Ovary (tissue), 9 donors: ENCODE data around the gene THBS4. TPM values are rescaled to one million over a fixed set of nuclear protein-coding genes. Genes with fewer than 3 reads are reported as not detected.

Source experiments
- DNase-seq, 5 donors: peaks; one replicate each; pipeline ENCODE4 v3.0.0-alpha.2; 2019 to 2020
- H3K27ac ChIP-seq, 2 donors: fragments of 200-600 bp; one replicate each; pipeline versions ENCODE4 v1.5.1 to v1.8.0; 2019 to 2022
- H3K27me3 ChIP-seq: fragments of 200-600 bp; one replicate; pipeline ENCODE4 v1.8.0; 2022
- H3K36me3 ChIP-seq: fragments of 200-600 bp; sonication (generic); one replicate; pipeline ENCODE4 v1.5.1; 2019
- H3K4me1 ChIP-seq: one replicate; pipeline ENCODE4 v1.8.1; 2013; ENCODE audit warnings: mild to moderate bottlenecking, moderate library complexity; ENCODE audit not compliant: insufficient read depth
- H3K4me3 ChIP-seq: fragments of 200-600 bp; sonication (generic); one replicate; pipeline ENCODE4 v1.5.1; 2017
- H3K9me3 ChIP-seq, 2 donors: fragments of 200-600 bp in 1 of 2; sonication (generic) in 1 of 2; one replicate each; pipeline versions ENCODE4 v1.5.1 to v1.8.1; 2013 to 2019; ENCODE audit warnings: mild to moderate bottlenecking in 1 of 2, moderate library complexity in 1 of 2
- CTCF ChIP-seq, 3 donors: fragments of 450-650 bp in 2 of 3; fragments of 200-600 bp in 1 of 3; IDR thresholded peaks; one replicate each; pipeline versions ENCODE4 v1.5.1 to v1.8.0; 2016 to 2022; ENCODE audit warnings: antibody characterized with exemption in 3 of 3, mild to moderate bottlenecking in 1 of 3
- EP300 ChIP-seq: sonication (generic); formaldehyde crosslinking; IDR thresholded peaks from one replicate; pipeline ENCODE4 v1.6.1; 2017; ENCODE audit warnings: antibody characterized with exemption
- POLR2A ChIP-seq: fragments of 450-650 bp; IDR thresholded peaks from one replicate; pipeline ENCODE4 v1.6.1; 2017; ENCODE audit warnings: antibody characterized with exemption, mild to moderate bottlenecking, moderate library complexity
- WGBS, 3 donors: extraction: QIAGEN DNeasy Blood & Tissue Kit in 1 of 3; methylation state at CpG; one replicate each; pipeline versions ENCODE4 v1.1.5 to v1.1.7; 2013 to 2017; 5-methylcytosine and 5-hydroxymethylcytosine counted together
- intact Hi-C, 4 donors: fragments of 100-400 bp; cut with DNase I; formaldehyde crosslinking; loops; one replicate each; pipeline versions ENCODE4 v1.11.0 to v1.15.1; 2022 to 2023
- polyA plus RNA-seq, 2 donors: library from polyadenylated mRNA; stranded (reverse); fragments of 200-250 nt in 1 of 2; fragments of 350-450 nt in 1 of 2; fragmentation: Illumina TruSeq in 1 of 2; extraction: RNeasy Lipid Tissue Mini Kit (QIAGEN cat#74804) in 1 of 2; gene quantifications; one replicate each; pipeline ENCODE4 v1.2.3, GENCODE V29; 2013 to 2014
- total RNA-seq, 7 donors: library from RNA; depleted of rRNA in 2 of 7; stranded (reverse); fragments of >200 nt in 2 of 7; fragmentation: NEBNext Ultra II Directional in 3 of 7; extraction: Animal tissue kit (Norgen Biotek cat#: 25700) in 3 of 7; gene quantifications; one replicate each; pipeline versions ENCODE4 v1.1.0 to v1.2.4, GENCODE V29; 2016 to 2023
- donor health status: DM: no; HTN: no; CAD: no; lungs with moderate emphysema.
- donor health status: DM: no; HTN: no; CAD: no.
- donor health status: Bipolar disorder and iron deficiency.
- donor health status: DM: yes; HTN: yes; CAD: no.
- donor health status: DM: no; HTN: no; CAD: no.
- donor health status: DM: yes; HTN: yes; CAD: no.

The THBS4 gene
- total and polyA plus RNA-seq, 9 donors: 1.9 to 89.6 (median 5.1) TPM

DNA sequence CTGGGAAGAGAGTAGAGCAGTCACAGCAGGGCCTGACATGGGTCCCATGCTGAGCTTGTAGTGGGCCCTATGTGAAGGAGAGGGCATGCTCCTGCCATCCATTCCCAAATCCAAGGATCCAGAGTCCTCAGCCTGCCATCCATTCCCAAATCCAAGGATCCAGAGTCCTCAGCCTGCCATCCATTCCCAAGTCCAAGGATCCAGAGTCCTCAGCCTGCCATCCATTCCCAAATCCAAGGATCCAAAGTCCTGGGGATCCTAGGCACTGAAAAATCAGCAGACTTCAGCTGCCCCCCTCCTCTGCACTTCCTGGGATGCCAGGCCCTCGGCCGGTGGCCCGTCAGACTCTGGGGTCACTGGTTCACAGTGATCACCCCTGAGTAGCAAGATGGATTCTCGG is 33.6 kb downstream of the THBS4 start:
- 16 to 39% (median 36%) methylated on average over 4 of the region's 4 CpGs for WGBS, 3 donors
- Histone ChIP-seq H3K27ac (no peak overlapping the region), H3K36me3 (no peaks in the 10 kb centered on the region), H3K4me1 (peaks cover 8% of the 10 kb centered on the region), H3K9me3 (no peaks in the 10 kb centered on the region), H3K27me3 (no peaks in the 10 kb centered on the region), H3K4me3 (no peak overlapping the region)
- intact Hi-C loops: no loop called here
- TF ChIP-seq POLR2A (no peak), CTCF (IDR thresholded peaks at IDR 0.05) (no peak), EP300 (no peak)
- no peak for DNase-seq

DNA sequence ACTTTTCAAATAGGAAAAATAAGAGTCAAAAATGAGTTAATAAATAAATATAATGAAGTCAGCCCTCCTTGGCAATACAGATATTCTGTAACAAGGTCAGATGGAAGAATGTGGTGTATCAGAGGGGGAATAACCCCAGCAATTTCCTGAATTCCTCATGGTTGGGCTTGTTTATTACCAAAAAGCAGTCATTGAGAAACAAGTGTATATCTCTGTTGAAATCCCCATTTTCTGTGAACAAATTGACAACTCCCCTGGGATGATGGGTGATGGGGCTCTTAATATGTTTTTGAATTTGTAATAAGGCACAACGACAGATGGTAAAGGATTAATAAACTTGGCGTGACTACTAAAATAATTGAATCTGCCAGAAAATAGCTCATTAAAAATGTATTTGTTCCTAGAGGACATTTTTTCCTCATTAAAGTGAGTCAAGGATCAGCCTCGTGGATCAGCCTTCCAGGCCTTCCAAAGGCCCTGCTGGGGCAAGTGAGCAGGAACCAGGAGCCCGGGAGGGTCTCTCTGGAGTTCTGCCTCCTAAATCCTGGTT is 34.2 kb downstream of the THBS4 start:
- H3K36me3 ChIP-seq: no peaks in the 10 kb centered on the region
- intact Hi-C loops: no loop called here
- no peak overlapping the region for H3K4me3 ChIP-seq
- no peaks in the 10 kb centered on the region for H3K9me3 ChIP-seq
- peaks cover 8% of the 10 kb centered on the region for H3K4me1 ChIP-seq
- H3K27ac ChIP-seq: peak overlapping the region in 1 of 2 donors; percentile 31
- no peaks in the 10 kb centered on the region for H3K27me3 ChIP-seq
- no peak for TF ChIP-seq EP300
- TF ChIP-seq POLR2A: no peak
- no peak for TF ChIP-seq CTCF (IDR thresholded peaks at IDR 0.05)
- 13 to 20% (median 14%) methylated on average over 4 of the region's 4 CpGs for WGBS, 3 donors
- no peak for DNase-seq

- Histone ChIP-seq H3K36me3 (no peaks in the 10 kb centered on the region), H3K4me3 (no peak overlapping the region), H3K27ac (peak overlapping the region in 1 of 2 donors; percentile 31), H3K4me1 (peaks cover 8% of the 10 kb centered on the region), H3K27me3 (no peaks in the 10 kb centered on the region), H3K9me3 (no peaks in the 10 kb centered on the region)
- TF ChIP-seq CTCF (IDR thresholded peaks at IDR 0.05) (no peak), POLR2A (no peak), EP300 (no peak)
- WGBS, 3 donors: 10 to 25% (median 19%) methylated on average over 3 of the region's 3 CpGs
- no peak for DNase-seq
- intact Hi-C loops: no loop called here
Measured at GRCh38 chr5:80069918-80070318, 34.8 kb downstream of the THBS4 start.

- H3K36me3 ChIP-seq: no peaks in the 10 kb centered on the region
- peak overlapping the region in 1 of 2 donors; percentile 31 for H3K27ac ChIP-seq
- 81 to 85% (median 85%) methylated on average over 10 of the region's 10 CpGs for WGBS, 3 donors
- no peak for DNase-seq
- peaks cover 10% of the 10 kb centered on the region for H3K4me1 ChIP-seq
- H3K4me3 ChIP-seq: no peak overlapping the region
- intact Hi-C loops: no loop called here
- TF ChIP-seq EP300 (no peak), POLR2A (no peak), CTCF (IDR thresholded peaks at IDR 0.05) (no peak)
- H3K27me3 ChIP-seq: no peaks in the 10 kb centered on the region
- H3K9me3 ChIP-seq: no peaks in the 10 kb centered on the region
Measured at GRCh38 chr5:80070338-80071056, 35.3 kb downstream of the THBS4 start.
